Calu3 (cell line): ENCODE results near the gene EXOSC2. TPM values are rescaled to one million over a fixed set of nuclear protein-coding genes. Genes with fewer than 3 reads are reported as not detected.

Experiments
- BruUV-seq: library from RNA; stranded (reverse); fragments of 400-500 nt; replicated peaks from 2 replicates; lab custom pipeline; 2021; lab: Mats Ljungman, UMichigan
- CTCF ChIA-PET: fragments of 300-600 bp; sonication (Branson Sonifier 250); formaldehyde crosslinking; loops from one replicate; lab custom pipeline; 2022; ENCODE audit warnings: antibody characterized with exemption; lab: Charles Lee
- DNase-seq: peaks from one replicate; pipeline ENCODE4 v3.0.0; 2022
- H3K27ac Mint-ChIP-seq: one replicate; pipeline ENCODE4 v1.8.0; 2022; ENCODE audit warnings: mixed read lengths; ENCODE audit not compliant: unreplicated experiment
- H3K27me3 Mint-ChIP-seq: one replicate; pipeline ENCODE4 v1.8.0; 2022; ENCODE audit warnings: mixed read lengths; ENCODE audit not compliant: unreplicated experiment
- H3K36me3 Mint-ChIP-seq: one replicate; pipeline ENCODE4 v1.8.0; 2022; ENCODE audit warnings: mild to moderate bottlenecking, moderate library complexity, mixed read lengths; ENCODE audit not compliant: insufficient read depth, unreplicated experiment
- H3K4me1 Mint-ChIP-seq: one replicate; pipeline ENCODE4 v1.8.0; 2022; ENCODE audit warnings: mild to moderate bottlenecking, low read depth, mixed read lengths; ENCODE audit not compliant: unreplicated experiment
- H3K4me3 Mint-ChIP-seq: one replicate; pipeline ENCODE4 v1.8.0; 2022; ENCODE audit warnings: mild to moderate bottlenecking, low read depth, moderate library complexity, mixed read lengths; ENCODE audit not compliant: unreplicated experiment
- H3K9me3 Mint-ChIP-seq: one replicate; pipeline ENCODE4 v1.8.0; 2022; ENCODE audit warnings: low read depth, mixed read lengths; ENCODE audit not compliant: unreplicated experiment
- intact Hi-C: fragments of 100-400 bp; cut with micrococcal nuclease; formaldehyde crosslinking; loops from one replicate; pipeline ENCODE4 v1.10.0; 2022; ENCODE audit not compliant: unreplicated experiment
- total RNA-seq: library from RNA; stranded (reverse); gene quantifications from 2 replicates; pipeline ENCODE4 v1.2.3, GENCODE V29; 2022
- TF ChIP-seq, protein P1 (sequence below): fragments of 200-600 bp; IDR thresholded peaks from one replicate; pipeline ENCODE4 v1.8.0; 2022; ENCODE audit warnings: antibody characterized with exemption; ENCODE audit not compliant: unreplicated experiment

Gene EXOSC2
- total RNA-seq, 1 experiment from 2014 or later: 42.9 TPM

DNA sequence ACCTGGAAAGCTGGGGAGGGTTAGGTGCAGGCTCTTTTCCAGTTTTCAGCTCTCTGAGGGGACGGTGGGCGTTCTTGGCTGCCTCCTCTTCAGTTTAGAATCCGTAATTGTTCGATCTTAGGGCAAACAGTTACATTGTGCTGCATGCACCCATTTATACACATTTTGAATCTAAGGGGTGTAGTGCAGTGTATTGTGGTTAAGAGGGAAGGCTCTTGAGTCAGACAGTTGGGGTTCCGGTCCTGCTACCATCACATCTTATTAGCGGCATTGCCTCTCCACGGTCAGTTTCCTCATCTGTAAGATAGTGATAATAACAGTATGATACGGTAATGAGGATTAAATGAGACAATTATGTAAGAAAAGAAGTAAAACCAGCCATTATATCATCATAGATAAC, 625 bp downstream of the EXOSC2 start:
- no peaks in the 10 kb centered on the region for H3K27me3 Mint-ChIP-seq
- H3K9me3 Mint-ChIP-seq: no peaks in the 10 kb centered on the region
- intact Hi-C loops: no loop called here
- CTCF ChIA-PET: interaction anchor here (1.2 to 1.6 kb wide), 2 partner anchors 10 to 12 kb away, joined by 3 to 4 read pairs; no protein-coding TSS in a partner anchor
- H3K4me1 Mint-ChIP-seq: peaks cover 43% of the 10 kb centered on the region
- BruUV-seq: TSS peak; percentile 60
- H3K27ac Mint-ChIP-seq: peak overlapping the region; percentile 79
- TF ChIP-seq, protein P1, sequence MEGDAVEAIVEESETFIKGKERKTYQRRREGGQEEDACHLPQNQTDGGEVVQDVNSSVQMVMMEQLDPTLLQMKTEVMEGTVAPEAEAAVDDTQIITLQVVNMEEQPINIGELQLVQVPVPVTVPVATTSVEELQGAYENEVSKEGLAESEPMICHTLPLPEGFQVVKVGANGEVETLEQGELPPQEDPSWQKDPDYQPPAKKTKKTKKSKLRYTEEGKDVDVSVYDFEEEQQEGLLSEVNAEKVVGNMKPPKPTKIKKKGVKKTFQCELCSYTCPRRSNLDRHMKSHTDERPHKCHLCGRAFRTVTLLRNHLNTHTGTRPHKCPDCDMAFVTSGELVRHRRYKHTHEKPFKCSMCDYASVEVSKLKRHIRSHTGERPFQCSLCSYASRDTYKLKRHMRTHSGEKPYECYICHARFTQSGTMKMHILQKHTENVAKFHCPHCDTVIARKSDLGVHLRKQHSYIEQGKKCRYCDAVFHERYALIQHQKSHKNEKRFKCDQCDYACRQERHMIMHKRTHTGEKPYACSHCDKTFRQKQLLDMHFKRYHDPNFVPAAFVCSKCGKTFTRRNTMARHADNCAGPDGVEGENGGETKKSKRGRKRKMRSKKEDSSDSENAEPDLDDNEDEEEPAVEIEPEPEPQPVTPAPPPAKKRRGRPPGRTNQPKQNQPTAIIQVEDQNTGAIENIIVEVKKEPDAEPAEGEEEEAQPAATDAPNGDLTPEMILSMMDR: no peak
- H3K36me3 Mint-ChIP-seq: peaks cover 60% of the 10 kb centered on the region
- DNase-seq: no peak
- peak overlapping the region; percentile 90 for H3K4me3 Mint-ChIP-seq

DNA sequence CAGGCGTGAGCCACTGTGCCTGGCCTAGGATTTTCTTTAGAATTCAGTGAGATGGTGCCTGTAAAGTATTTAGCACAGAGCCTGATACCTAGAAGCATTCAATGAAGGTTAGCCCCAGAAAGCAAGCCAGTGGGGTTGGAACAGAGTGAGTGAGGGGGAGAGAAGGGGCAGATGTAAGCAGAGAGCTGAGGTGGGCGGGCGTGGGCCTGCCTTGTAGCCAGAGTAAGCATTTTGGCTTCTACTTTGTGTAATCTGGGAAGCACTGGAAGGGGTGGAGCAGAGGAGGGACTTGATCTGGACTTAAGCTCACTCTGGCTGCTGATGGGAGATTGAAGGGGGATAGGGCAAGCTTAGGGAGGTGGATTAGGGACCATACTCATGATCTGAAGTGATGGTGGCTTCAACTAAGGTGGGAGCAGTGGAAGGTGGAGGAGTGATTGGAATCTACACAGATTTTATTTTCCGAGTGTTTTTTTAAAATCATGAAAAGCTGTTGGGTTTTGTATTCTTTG, 2.6 kb downstream of the EXOSC2 start:
- peak overlapping the region; percentile 78 for H3K27ac Mint-ChIP-seq
- CTCF ChIA-PET: no interaction called here
- DNase-seq: no peak
- H3K4me1 Mint-ChIP-seq: peaks cover 31% of the 10 kb centered on the region
- no peaks in the 10 kb centered on the region for H3K27me3 Mint-ChIP-seq
- TSS peak; percentile 3 for BruUV-seq
- no peaks in the 10 kb centered on the region for H3K9me3 Mint-ChIP-seq
- peaks cover 46% of the 10 kb centered on the region for H3K36me3 Mint-ChIP-seq
- no peak overlapping the region for H3K4me3 Mint-ChIP-seq
- TF ChIP-seq, protein P1: no peak
- intact Hi-C loops: no loop called here

DNA sequence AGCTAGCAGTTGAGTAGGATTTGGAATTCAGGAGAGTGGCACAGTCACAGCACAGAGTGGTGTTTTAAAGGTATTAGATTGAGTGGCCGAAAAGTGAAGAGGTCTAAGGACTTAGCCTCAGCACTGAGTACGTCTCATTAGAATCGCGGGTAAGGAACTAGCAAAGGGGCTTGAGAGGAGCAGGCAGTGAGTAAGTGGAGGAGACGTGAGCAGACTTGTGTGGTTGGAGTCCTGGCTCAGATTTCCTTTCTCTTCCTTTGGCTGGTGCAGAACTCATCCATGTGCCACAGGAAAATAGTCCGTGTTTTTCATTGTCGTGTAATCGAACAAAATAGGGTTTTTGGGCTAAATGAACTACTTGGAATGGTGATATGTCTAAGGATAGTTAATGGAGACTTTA, 3.4 kb downstream of the EXOSC2 start:
- H3K4me1 Mint-ChIP-seq: peaks cover 31% of the 10 kb centered on the region
- DNase-seq: no peak
- BruUV-seq: no TSS peak
- H3K27me3 Mint-ChIP-seq: no peaks in the 10 kb centered on the region
- TF ChIP-seq, protein P1: no peak
- H3K27ac Mint-ChIP-seq: no peak overlapping the region
- H3K36me3 Mint-ChIP-seq: peaks cover 46% of the 10 kb centered on the region
- CTCF ChIA-PET: no interaction called here
- no peaks in the 10 kb centered on the region for H3K9me3 Mint-ChIP-seq
- no peak overlapping the region for H3K4me3 Mint-ChIP-seq
- intact Hi-C loops: no loop called here

DNA sequence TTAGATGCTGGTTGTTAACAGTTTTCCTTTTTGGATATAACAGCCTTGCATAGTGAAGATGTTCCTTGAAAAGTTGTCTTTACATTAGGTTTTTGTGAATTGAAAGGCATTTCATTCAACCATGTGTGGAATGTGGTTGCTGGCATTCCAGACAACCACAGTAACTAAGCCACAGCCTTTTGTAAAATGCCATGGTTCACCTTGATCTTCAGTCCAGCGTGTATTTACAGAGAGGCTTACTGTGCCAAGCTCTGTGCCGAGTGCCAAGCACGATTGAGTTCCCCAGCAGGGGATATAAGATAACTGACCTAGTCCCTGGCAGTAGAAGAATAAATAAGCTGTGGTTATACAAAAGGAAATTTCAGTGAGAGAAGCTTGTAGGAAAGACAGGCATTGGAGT, 4.9 kb downstream of the EXOSC2 start:
- intact Hi-C loops: no loop called here
- Mint-ChIP-seq H3K27ac (no peak overlapping the region), H3K36me3 (peaks cover 48% of the 10 kb centered on the region), H3K27me3 (no peaks in the 10 kb centered on the region), H3K9me3 (no peaks in the 10 kb centered on the region), H3K4me3 (no peak overlapping the region), H3K4me1 (peaks cover 25% of the 10 kb centered on the region)
- TF ChIP-seq, protein P1: no peak
- no peak for DNase-seq
- CTCF ChIA-PET: no interaction called here
- BruUV-seq: no TSS peak
